Activated CD8-positive, alpha-beta memory T cell treated with anti-CD3 and anti-CD28 coated beads for 36 hours (primary cell): ENCODE results near the gene FLVCR2. TPM values are rescaled to one million over a fixed set of nuclear protein-coding genes. Genes with fewer than 3 reads are reported as not detected.

Experiments used
- CTCF ChIA-PET: fragments of 350-600 bp; sonication (Branson Sonifier 250); formaldehyde crosslinking; loops from one replicate; lab custom pipeline; 2021; ENCODE audit warnings: antibody characterized with exemption; lab: Charles Lee
- POLR2A ChIA-PET: fragments of 350-600 bp; sonication (Branson Sonifier 250); formaldehyde crosslinking; loops from one replicate; lab custom pipeline; 2021; ENCODE audit warnings: antibody characterized with exemption; lab: Charles Lee
- total RNA-seq, 2 experiments: library from RNA; stranded (reverse); gene quantifications; one replicate each; pipeline ENCODE4 v1.2.3, GENCODE V29; 2021

The FLVCR2 gene
- total RNA-seq, 2 experiments from 2014 or later: 0.67 to 5.0 TPM

DNA sequence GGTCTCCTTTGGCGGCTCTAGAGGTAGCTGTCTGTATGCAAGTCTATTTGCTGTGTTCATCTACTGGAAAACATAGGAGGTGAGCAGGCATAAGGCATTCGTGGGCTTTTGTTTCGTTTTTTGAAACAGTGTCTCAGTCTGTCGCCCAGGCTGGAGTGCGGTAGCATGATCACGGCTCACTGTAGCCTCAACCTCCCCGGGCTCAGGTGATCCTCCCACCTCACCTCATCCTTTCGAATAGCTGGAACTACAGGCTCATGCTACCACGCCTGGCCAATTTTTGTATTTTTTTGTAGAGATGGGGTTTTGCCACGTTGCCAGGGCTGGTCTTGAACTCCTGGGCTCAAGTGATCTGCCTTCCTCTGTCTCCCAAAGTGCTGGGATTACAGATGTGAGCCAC, 27.5 kb downstream of the FLVCR2 start:
- ChIA-PET POLR2A (no interaction called here), CTCF (no interaction called here)

- ChIA-PET CTCF (interaction anchor here (0.7 kb wide), 1 partner anchor 309 kb away, joined by 3 read pairs; no protein-coding TSS in a partner anchor), POLR2A (no interaction called here)
Measured at GRCh38 chr14:75607044-75607443, 28.6 kb downstream of the FLVCR2 start.

GRCh38 chr14:75607842-75608640, 29.6 kb downstream of the FLVCR2 start:
- ChIA-PET CTCF (no interaction called here), POLR2A (no interaction called here)

GRCh38 chr14:75609116-75609515, 30.7 kb downstream of the FLVCR2 start:
- POLR2A ChIA-PET: no interaction called here
- CTCF ChIA-PET: no interaction called here

- ChIA-PET POLR2A (no interaction called here), CTCF (no interaction called here)
Measured at GRCh38 chr14:75609606-75610475, 31.4 kb downstream of the FLVCR2 start.

DNA sequence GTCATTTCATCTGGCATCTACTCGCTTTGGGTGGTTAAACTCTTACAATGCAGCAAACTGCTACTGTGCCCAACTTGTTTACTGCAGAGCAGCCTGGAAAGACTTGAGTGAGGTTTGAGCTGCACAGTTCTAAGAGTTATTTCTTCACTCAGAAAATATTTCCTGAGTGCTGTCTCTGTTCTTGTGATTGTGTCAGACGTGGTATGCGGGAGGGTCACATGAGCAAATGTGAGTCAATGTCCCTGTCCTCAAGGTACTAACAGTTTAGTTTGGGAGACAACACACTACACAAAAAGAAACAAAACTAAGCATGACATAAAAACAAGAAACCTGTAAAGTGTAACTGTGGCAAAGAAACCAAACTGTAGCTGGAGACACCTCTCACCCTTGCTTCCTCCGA, 32.4 kb downstream of the FLVCR2 start:
- CTCF ChIA-PET: no interaction called here
- POLR2A ChIA-PET: no interaction called here

DNA sequence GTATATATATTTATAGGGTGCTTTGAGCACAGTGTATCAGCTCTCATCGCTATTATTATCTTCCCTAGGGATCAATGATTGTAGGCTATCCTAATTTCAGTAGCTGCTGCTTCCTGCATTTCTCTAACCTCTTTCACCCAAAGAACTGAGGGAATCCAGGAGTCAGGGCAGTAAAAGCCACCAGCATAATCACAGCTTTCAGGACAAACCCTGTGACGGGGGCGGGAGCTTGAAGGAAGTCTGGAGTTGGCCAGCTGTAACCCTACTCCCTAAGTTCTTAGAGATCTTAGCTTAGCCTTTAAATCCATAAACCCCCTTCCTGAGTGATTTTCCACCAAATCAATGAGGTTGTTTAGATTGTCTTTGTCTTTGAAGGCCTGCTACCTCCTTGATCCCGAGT, 33.7 kb downstream of the FLVCR2 start:
- POLR2A ChIA-PET: no interaction called here
- CTCF ChIA-PET: no interaction called here

- CTCF ChIA-PET: no interaction called here
- POLR2A ChIA-PET: no interaction called here
Measured at GRCh38 chr14:75614179-75614578, 35.8 kb downstream of the FLVCR2 start.

GRCh38 chr14:75615200-75615599, 36.8 kb downstream of the FLVCR2 start:
- ChIA-PET POLR2A (no interaction called here), CTCF (no interaction called here)

- ChIA-PET POLR2A (no interaction called here), CTCF (no interaction called here)
Measured at GRCh38 chr14:75619548-75619947, 41.1 kb downstream of the FLVCR2 start.

DNA sequence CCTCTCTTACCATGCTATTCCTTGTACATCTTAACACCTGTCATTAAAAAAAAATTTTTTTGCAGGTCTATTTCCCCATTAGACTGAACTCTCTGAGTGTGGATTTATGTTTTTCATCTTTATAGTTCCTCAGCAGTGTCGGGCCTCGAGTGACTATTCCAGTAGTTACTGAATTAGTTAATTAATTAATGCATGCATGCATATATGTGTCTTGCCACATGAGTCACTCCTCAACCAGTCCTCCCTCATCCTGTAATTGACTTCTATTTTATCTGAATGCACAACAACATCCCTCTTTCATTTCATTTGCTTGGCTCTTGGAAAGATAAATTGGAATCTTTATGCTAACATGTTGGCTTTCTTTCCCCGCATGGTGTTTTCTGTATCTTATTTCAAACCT, 46.6 kb downstream of the FLVCR2 start:
- POLR2A ChIA-PET: no interaction called here
- CTCF ChIA-PET: interaction anchor here (0.5 to 1.8 kb wide), 2 partner anchors 29 to 1710 kb away, joined by 4 to 6 read pairs; no protein-coding TSS in a partner anchor

DNA sequence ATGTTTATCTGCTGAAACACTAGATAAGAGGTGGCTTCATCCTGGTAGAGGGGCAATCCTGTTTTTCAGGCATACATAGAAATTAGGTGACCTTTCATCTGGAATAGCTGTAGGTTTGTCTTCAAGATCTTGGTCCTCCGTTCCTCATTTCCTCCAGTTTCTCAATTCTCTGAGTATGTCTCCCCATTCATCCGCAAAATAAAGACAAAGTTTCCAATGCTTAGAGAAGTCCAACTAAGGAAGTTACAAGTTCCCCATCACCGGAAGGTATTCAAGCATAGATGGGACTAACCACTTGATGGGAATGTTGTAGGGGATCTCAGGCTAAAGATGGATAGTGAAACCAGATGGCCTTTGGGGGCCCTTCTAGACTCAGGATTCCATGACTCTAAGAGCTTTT, 48.0 kb downstream of the FLVCR2 start:
- ChIA-PET POLR2A (no interaction called here), CTCF (no interaction called here)

GRCh38 chr14:75626863-75627262, 48.4 kb downstream of the FLVCR2 start:
- POLR2A ChIA-PET: no interaction called here
- CTCF ChIA-PET: no interaction called here

DNA sequence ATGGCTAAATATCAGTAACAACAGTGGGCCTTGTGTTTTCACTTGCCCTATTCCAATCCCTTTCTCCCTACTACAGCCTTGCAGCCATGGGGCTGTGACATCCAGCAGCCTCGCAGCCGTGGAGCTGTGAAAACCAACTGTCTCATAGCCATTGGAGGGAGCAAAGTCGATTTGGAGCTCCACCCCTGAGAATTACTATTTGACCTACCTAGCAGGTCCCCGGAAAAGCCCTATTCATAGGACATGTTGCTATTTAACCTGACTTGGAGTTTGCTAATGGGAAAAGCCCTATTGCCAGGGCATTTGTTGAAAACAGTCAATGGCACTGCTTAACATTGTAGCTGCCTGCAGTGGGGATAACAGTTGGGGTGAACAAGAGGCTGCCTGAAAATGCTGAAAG, 49.0 kb downstream of the FLVCR2 start:
- ChIA-PET POLR2A (no interaction called here), CTCF (no interaction called here)

DNA sequence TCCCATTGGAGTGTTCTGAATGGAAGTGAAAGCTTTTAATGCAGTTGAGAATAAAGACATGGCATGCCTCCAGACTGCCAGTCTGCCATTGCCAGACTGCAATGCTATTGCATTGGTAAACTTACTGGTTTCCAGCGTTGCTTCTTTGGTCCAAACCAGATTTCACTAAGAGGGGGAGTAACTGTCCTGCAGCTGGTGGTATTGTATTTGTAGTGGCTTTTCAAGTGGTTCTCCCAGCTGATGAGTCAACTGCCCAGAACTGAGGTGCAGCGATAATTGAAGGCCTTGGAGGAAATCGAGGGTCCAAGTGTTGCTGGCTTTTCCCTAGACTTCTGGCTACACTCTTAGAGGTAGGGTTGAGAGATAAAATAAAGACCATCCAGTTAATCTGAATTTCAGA, 50.4 kb downstream of the FLVCR2 start:
- ChIA-PET POLR2A (no interaction called here), CTCF (no interaction called here)

- ChIA-PET CTCF (no interaction called here), POLR2A (no interaction called here)
Measured at GRCh38 chr14:75630695-75631452, 52.5 kb downstream of the FLVCR2 start.

DNA sequence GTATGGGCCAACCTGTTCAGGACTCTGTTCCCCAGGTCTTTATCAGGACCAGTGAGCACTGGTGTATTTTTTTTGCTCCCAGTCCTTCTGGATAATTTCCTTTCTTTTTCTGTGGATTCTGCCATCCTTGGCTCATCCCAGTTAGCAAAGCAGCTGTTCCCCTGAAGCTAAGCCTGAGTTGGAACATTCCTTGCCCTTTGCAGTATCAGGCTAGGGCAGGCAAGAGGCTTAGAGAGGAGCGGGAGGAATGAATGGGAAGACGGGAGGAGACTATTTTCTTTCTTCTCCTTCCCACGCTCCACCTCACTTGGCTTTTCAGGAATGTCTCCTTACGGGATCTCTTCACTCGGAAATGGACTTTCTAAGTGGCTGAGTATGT, 53.0 kb downstream of the FLVCR2 start:
- ChIA-PET CTCF (no interaction called here), POLR2A (no interaction called here)

GRCh38 chr14:75634848-75635247, 56.4 kb downstream of the FLVCR2 start:
- POLR2A ChIA-PET: no interaction called here
- CTCF ChIA-PET: no interaction called here

DNA sequence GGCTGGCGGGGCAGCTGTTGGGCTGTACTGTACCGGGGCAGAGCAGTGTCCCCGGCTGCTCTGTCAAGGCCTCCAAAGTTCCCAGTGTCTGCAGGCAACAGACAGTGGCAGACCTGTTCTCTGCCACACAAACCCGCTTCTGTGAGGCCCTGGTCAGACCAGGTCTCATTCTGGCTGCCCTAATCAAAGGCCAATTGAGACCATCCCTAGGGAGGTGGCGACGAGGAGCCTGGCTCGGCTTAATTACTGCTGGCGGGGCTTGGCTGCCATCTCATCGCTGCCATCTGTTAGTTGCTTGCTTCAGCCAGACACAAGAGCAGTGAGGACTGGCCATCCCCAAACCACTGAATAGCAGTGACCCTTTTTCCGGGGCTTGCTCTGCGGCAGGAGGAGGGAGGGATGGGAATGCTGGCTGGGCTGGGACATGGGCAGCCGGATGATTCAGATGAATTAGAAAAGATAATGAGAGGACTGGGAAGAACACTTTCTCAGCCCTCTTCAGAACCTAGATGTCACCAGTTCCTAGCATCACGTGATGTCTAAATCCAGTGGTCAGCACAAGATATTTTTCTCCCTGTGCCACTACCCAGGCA, 57.8 kb downstream of the FLVCR2 start:
- ChIA-PET POLR2A (interaction anchor here (0.5 kb wide), 1 partner anchor 153 kb away, joined by 3 read pairs; no protein-coding TSS in a partner anchor), CTCF (no interaction called here)
